DMS153 (cell line): ENCODE measurements around the gene SEC24C.
"Not testable (repeated sequence)": the region's sequence is repeated elsewhere in the genome, so short reads cannot be mapped to it uniquely, and the experiment has no call there.

Experiments used
- DNase-seq: peaks from one replicate; lab custom pipeline; 2025; lab: John Stamatoyannopoulos, UW

SEC24C gene

DNA sequence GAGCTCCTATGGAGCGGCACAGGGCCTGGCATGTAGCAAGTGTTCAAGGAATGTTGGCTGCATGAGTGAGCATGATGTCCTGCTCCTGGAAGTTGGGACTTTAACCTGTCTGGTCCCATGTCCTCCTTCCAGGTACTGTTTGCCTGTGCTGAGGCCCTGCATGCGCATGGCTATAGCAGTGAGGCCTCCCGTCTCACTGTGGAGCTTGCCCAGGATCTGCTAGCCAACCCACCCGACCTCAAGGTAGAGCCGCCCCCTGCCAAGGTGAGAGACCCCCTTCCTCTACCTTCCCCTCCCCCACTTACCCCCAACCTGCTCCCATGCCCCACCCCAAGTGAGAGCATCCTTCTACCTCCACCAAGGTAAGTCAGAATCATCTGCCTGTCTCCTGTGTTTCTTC is 49.3 kb downstream of the SEC24C start:
- no peak for DNase-seq

DNA sequence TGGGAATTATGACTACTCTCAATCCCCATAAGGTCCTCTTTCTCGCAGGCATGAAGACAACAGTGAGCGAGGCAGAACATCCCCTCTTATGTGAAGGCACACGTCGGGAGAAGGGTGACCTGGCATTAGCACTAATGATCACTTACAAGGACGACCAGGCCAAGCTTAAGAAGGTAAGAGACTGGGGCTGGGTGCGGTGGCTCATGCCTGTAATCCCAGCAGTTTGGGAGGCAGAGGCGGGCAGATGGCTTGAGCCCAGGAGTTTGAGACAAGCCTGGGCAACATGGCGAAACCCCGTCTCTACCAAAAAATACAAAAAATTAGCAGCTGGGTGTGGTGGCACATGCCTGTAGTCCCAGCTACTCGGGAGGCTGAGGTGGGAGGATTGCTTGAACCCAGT is 51.3 kb downstream of the SEC24C start:
- DNase-seq = not testable (repeated sequence)

DNA sequence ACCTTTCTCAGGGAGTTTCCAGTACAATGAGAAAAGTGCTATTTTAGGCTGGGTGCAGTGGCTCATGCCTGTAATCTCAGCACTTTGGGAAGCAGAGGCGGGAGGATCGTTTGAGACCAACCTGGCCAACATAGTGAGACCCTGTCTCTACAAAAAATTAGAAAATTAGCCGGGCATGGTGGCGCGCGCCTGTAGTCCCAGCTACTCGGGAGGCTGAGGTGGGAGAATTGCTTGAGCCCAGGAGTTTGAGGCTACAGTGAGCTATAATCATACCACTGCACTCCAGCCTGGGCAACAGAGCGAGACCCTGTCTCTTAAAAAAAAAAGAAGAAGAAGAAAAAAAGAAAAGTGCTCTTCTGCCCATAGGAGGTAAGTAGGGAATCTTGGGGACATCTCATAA is 51.9 kb downstream of the SEC24C start:
- not testable (repeated sequence) for DNase-seq

DNA sequence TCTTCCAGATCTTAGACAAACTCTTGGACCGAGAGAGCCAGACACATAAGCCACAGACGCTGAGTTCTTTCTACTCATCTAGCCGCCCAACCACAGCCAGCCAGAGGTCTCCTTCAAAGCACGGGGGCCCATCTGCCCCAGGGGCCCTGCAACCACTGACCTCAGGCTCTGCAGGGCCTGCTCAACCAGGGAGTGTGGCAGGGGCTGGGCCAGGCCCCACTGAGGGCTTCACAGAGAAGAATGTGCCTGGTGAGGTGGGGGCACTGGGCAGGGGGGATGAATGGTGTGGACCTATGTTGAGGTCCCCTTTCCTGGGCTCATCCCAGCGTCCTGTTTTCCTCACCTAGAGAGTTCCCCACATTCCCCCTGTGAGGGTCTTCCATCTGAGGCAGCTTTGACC is 52.6 kb downstream of the SEC24C start:
- DNase-seq = no peak

DNA sequence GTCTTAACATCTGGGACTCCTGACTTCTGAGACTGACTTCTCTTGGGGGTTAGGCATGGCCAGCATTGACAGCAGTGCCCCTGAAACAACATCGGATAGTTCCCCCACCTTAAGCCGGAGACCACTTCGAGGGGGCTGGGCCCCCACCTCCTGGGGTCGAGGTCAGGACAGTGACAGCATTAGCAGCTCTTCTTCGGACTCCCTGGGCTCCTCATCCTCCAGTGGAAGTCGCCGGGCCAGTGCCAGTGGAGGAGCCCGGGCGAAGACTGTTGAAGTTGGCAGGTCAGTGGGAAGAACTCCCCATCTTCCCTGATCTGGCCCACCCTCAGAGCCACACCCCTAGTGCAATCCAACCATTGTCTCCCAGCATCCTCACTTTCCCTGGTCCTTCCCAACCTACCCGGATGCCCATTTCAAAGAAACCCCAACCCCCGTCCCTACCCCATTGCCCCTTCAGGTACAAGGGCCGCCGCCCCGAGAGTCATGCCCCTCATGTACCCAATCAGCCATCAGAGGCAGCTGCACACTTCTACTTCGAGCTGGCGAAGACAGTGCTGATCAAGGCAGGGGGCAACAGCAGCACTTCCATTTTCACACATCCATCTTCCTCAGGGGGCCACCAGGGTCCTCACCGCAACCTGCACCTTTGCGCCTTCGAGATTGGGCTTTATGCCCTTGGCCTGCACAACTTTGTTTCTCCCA is 53.3 kb downstream of the SEC24C start:
- no peak for DNase-seq

DNA sequence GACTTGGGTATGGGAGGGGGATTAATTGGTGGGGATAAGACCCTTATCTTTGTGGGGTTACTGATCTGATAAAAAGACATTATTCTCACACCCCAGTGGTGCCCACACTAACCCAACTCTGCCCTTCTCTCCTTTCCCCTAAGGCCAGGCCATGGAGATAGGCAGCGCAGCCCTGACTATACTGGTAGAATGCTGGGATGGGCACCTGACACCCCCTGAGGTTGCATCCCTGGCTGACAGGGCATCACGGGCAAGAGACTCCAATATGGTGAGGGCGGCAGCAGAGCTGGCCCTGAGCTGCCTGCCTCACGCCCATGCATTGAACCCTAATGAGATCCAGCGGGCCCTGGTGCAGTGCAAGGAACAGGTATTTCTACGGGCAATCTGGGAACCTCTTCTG is 53.9 kb downstream of the SEC24C start:
- no peak for DNase-seq

DNA sequence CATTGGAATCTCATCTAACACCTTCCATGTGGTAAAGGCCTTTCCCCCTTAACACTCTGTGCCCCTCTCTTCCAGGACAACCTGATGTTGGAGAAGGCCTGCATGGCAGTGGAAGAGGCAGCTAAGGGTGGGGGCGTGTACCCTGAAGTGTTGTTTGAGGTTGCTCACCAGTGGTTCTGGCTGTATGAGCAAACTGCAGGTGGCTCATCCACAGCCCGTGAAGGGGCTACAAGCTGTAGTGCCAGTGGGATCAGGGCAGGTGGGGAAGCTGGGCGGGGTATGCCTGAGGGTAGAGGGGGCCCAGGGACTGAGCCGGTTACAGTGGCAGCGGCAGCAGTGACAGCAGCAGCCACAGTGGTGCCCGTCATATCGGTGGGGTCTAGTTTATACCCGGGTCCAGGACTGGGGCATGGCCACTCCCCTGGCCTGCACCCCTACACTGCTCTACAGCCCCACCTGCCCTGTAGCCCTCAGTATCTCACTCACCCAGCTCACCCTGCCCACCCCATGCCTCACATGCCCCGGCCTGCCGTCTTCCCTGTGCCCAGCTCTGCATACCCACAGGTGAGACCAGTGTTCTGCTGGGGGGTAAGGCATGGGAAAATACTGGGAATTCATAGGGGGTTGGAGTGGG is 54.9 kb downstream of the SEC24C start:
- no peak for DNase-seq

DNA sequence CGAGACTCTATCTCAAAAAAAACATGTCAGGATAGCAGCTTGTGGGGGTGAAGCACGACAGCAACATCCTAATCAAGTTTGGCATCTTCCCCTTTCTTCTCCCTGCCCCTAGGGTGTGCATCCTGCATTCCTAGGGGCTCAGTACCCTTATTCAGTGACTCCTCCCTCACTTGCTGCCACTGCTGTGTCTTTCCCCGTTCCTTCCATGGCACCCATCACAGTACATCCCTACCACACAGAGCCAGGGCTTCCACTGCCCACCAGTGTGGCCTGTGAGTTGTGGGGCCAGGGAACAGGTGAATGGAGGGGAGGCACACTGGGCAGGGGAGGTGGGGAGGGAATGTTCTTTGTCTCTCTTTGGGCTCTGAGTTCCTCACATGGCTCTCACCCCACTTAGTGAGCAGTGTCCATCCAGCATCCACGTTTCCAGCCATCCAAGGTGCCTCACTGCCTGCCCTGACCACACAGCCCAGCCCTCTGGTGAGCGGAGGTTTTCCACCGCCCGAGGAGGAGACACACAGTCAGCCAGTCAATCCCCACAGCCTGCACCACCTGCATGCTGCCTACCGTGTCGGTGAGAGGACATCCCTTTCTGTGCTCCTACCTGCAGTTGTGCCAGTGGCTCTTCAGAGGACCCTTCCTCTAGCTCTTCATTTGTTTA is 55.9 kb downstream of the SEC24C start:
- no peak for DNase-seq

DNA sequence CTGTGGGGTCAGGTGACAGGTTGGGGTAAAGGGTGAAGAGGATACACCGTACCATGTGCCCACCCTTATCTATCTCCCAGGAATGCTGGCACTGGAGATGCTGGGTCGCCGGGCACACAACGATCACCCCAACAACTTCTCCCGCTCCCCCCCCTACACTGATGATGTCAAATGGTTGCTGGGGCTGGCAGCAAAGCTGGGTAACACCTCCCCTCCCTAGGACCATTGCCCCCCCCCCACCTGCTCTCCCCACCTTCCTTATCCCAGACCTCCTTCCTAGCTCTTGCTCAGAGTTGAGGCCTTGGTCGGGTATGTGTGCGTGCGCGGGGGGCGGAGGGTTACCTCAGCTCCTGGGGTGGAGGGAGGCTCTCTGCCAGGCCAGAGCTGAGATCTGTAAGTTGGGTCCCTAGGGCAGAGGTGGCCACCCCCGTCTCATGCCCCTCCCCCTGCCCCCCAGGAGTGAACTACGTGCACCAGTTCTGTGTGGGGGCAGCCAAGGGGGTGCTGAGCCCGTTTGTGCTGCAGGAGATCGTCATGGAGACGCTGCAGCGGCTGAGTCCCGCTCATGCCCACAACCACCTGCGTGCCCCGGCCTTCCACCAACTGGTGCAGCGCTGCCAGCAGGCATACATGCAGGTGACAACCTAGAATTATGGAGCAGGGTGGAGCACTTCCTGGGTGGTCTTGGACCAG is 56.5 kb downstream of the SEC24C start:
- DNase-seq = no peak

DNA sequence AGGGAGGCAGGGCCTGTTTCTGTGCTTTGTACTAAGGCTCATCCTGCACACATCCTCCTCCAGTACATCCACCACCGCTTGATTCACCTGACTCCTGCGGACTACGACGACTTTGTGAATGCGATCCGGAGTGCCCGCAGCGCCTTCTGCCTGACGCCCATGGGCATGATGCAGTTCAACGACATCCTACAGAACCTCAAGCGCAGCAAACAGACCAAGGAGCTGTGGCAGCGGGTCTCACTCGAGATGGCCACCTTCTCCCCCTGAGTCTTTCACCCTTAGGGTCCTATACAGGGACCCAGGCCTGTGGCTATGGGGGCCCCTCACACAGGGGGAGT is 57.0 kb downstream of the SEC24C start:
- no peak for DNase-seq

DNA sequence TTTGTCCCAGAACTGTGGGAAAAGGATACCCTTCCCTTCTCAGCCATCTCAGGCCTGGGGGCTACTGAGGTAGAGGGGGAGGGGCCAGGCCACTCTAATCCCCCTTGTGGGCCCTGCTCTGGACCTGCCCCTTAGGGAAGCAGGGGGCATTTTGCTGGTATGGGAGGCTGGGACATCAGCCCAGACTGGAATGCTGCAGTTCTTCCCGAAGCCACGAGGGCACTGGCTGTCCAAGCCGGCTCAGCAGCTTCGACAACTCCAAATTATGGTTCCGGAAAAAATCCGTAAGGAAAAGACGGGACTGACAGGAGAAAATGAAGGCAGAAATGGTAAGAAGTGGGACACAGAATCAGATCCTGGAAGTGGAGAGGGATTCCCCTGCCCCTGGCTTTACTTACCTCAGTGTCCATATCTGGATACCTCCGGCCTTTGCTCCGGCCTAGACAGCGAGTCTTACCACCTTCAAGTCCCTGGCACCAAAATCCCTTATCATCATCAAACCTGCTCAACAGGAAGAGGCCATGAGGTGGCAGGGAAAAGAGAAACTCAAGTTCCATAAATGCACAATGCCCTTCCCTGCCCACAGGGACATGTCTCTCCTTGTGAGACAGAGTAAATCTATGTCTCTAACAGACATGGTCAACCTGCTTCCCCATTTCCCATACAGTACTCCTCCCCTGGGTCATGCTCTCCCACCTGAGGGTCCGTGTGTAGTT is 58.3 kb downstream of the SEC24C start:
- DNase-seq = no peak

DNA sequence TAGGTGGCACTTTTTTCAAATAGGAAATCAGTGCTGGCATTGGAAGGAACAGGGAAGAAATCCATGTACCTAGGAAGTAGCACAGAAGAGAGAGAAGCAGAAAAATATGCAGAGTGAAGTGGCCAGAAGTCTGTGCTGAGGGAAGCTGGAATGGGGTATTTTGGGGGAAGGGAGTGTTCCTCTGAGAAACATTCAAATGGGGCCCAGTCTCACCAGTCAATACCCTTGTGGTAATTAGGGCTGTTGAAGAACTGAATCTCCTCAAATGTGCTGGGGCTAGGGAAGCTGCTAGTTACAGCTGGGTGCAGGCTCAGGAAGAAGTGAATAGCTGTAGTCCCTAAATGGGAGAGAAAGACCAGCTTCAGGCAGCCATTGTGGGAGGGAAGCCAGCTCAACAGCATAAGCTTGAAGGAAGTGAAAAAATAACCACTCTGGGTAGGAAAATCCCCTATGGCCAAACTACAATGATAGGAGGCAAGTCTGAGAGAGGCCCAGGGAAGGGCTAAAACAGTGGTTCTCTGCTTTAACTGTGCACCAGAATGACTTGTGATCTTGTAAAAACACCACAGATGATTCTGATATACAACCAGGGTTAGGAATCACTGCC is 59.6 kb downstream of the SEC24C start:
- no peak for DNase-seq

DNA sequence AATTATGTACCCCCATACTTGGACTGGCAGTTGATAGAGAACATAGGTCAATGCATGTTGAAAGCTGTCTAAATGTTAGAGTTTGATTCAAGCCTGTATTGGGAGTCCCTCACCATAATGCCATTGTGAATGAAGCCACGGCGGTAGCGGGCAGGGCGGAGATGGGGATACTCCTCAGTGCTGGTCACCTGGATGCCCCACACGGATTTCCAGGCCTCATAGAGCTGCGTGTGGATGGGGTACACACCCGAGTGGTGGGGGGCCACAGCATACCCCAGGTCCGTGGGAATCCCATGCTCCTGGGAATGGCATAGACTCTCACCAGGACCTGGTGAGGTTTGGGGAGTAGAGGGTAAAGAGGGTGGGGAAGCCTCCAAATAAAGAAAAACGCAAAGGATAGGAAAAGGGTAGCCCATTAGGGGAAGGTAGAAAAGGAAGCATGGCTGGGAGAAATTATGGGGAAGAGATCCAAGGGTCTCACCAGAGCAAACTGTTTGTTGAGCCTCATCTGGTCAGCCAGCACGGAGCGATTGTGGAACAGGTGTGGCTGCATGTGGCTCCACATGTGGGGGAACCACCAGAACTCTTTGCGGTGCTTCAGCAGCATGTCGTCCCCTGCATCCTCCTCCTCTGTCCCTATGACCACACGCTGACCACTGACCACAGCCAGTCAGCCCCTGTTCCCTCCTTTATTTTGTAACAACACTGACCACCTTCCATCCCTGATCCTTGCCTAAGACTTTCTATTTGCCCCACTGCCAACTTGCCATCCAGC is 62.2 kb downstream of the SEC24C start:
- DNase-seq = no peak

DNA sequence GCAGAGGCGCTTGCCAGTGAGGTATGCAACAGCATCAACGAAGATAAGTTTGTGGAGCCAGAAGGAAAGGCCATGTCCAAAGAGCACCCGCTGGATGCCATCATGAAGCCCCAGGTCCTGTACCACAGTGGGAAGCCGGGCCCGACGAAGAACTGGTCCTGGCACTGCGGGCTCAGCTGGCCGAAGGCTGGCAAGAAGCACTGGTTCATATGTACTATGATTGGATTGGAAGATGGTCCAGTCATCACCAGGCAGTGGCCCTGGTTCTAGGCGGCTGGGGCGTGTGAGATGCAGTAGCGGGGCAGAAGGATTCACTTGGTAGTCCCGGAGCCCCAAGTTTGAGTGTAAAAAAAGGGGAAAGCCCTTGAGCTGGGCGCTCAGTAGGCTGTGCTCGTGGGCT is 63.3 kb downstream of the SEC24C start:
- no peak for DNase-seq

DNA sequence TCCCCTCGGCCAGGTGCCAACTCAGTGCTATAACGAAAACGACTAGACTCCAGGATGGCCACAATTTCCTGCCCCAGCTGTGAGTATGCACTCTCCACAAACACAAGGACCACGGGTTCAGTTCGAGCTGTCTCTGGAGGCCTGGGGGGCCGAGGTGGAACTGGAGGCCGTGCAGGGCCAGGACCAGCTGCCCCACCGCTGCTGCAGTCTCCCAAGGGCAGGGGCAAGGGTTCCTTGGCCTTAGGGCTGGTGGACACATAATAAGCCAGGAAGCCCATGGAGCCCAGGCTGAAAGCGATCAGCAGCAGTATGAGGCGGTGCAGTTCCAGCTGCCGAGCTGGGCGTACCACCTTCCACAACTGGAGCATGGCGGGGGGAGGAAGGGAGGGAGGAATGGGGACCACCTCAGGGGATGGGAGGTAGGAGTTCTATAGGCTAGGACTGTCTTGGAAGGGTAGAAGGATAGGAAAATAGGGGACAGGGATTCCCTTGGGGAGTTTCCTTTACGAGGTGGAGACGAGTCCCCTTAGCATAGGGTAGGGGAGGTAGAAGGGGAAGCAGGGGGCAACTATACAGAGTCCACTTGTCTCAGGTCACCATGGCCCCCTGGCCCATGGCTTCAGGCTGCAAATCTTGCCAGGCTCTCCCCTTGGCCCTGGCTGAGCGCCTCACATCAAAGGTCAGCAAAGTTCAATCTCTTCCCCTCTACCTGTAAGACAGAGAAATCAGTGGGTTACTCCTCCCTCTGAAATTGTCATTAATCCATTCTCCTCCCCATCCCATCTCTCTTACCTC is 64.0 kb downstream of the SEC24C start:
- no peak for DNase-seq

DNA sequence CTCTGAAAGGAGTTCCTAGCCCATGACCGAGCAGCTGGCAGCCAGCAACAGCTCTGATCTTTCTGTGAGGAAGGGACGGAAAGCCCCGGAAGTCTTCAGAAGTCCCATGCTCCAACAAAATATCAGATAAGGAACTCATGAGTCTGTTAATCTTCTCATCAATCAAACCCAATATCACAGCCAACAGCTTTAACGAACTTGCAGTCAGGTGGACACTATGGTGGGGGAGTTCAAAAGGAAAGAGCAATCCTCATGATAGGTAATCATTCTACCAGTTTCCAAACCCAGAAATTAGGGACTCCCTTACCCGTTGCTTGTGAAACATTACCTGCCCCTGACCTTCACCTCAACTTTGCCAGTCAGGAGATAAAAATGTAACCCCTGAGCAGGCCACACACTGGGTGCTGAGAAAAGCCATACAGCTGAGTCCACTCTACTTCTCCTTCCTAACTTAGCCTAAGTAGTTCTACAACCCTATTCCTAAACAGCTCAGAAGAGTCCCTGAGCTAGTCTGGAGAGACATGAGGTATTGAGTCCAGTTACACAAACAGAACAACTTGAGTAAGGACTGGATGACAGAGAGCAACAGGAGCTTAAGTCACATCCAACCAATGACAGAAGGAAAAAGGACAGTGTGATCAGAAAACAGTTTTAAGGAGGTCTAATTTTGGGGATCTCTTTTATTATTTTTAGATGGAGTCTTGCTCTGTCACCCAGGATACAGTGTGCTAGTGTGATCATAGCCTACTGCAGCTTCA is 65.1 kb downstream of the SEC24C start:
- no peak for DNase-seq

DNA sequence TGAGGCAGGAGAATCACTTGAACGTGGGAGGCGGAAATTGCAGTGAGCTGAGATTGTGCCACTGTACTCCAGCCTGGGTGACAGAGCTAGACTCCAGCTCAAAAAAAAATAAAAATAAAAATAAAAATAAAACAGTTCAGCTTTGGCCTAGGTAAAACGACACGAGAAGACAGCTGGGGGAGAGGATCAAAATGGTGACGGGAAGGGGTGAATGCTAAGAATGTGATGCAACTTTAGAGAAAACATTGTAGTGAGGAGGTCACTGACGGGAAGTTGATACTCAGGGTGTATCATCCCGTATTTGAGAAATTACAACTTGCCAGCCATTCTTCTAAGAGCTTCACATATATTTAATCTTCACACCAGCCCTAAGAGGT is 66.2 kb downstream of the SEC24C start:
- no peak for DNase-seq

DNA sequence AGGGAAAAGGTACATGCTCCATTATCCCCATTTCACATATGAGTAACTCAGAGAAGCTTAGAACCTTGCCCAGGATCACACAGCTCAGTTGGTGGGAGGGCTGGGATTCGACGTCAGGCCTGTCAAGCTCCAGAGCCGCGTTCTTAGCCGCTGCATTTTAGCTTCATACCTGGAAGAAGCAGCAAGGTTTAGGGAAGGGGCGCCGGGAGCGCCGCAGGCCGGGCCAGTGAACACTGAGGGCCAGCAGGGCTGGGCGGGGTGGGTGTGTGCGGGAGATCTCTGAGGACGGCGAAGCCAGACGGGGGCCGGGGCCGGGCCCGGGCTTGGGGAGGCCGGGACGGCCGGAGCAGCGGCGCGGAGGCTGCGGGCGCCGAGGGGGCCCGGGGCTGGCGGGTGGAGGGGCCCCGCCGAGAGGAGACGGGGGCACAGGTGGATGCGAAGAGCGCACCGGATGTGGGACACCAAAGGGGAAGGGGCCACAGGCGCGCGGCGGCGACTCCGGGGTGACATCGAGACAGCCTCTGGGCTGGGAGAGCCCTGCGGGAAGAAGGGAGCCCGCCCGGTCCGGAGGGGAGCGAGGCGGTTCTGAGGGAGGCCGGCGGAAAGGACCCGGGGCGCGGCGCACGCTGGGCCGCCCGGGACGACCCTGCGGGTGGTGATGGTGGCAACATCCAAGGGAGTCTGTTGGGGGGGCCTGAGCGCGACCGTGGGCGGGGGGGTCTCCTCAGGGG is 66.7 kb downstream of the SEC24C start:
- DNase-seq = no peak

DNA sequence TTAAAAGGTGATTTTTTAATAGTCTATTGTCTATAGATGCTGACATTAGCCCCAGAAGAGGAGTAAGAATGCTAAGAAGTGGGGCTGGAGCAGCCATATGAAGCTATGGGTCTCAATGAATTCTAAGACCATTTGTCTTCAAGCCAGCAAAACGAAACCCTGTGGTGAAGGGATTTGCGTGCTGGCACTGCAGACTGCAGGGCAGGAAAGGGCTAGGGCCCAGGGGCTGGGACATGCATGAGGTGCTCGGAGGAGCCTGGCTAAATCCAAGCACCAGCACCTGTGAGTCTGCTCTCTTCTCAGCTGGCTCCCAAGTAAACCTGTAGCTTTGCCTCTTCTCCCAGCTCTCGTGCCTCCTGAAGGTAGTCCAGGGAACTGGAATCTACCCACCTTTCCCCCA is 68.5 kb downstream of the SEC24C start:
- no peak for DNase-seq
